Hepatocyte (in vitro differentiated cells): Measurements from ENCODE around the gene ME3. TPM values are rescaled to one million over a fixed set of nuclear protein-coding genes. Genes with fewer than 3 reads are reported as not detected.

Experiments
- DNase-seq: peaks from one replicate; pipeline ENCODE4 v3.0.0-alpha.2; 2016; ENCODE audit warnings: low spot score
- H2AFZ ChIP-seq: fragments of 200-600 bp; sonication (generic); 2 replicates; pipeline ENCODE4 v1.6.0; 2016; ENCODE audit warnings: antibody characterized with exemption, mild to moderate bottlenecking
- H3K27ac ChIP-seq: fragments of 200-600 bp; sonication (generic); 2 replicates; pipeline ENCODE4 v1.5.1; 2016; ENCODE audit warnings: mild to moderate bottlenecking
- H3K27me3 ChIP-seq: fragments of 200-600 bp; sonication (generic); 2 replicates; pipeline ENCODE4 v1.6.1; 2016
- H3K36me3 ChIP-seq: fragments of 200-600 bp; sonication (generic); replicated peaks from 2 replicates; pipeline ENCODE4 v1.5.1; 2016; ENCODE audit warnings: low read depth; ENCODE audit not compliant: insufficient read depth
- H3K4me1 ChIP-seq: fragments of 200-600 bp; sonication (generic); 2 replicates; pipeline ENCODE4 v1.5.1; 2016; ENCODE audit warnings: mild to moderate bottlenecking, moderate library complexity; ENCODE audit not compliant: insufficient read depth
- H3K4me2 ChIP-seq: fragments of 200-600 bp; sonication (generic); 2 replicates; pipeline ENCODE4 v1.6.0; 2016
- H3K4me3 ChIP-seq: fragments of 200-600 bp; sonication (generic); 2 replicates; pipeline ENCODE4 v1.5.1; 2016; ENCODE audit warnings: mild to moderate bottlenecking
- H3K79me2 ChIP-seq: fragments of 200-600 bp; sonication (generic); 2 replicates; pipeline ENCODE4 v1.6.0; 2017; ENCODE audit warnings: mild to moderate bottlenecking
- H3K9me2 ChIP-seq: fragments of 200-600 bp; sonication (generic); replicated peaks from 2 replicates; pipeline ENCODE4 v1.6.0; 2017; ENCODE audit warnings: mild to moderate bottlenecking; ENCODE audit not compliant: insufficient read depth
- H3K9me3 ChIP-seq: fragments of 200-600 bp; sonication (generic); 2 replicates; pipeline ENCODE4 v1.5.1; 2016; ENCODE audit warnings: low read depth, mild to moderate bottlenecking
- H4K20me1 ChIP-seq: fragments of 200-600 bp; sonication (generic); 2 replicates; pipeline ENCODE4 v1.6.0; 2016; ENCODE audit warnings: mild to moderate bottlenecking; ENCODE audit not compliant: insufficient read depth, poor library complexity, severe bottlenecking
- EZH2 ChIP-seq: fragments of 200-600 bp; sonication (generic); IDR thresholded peaks from 2 replicates; pipeline ENCODE4 v1.6.1; 2016; ENCODE audit warnings: antibody characterized with exemption, mild to moderate bottlenecking, borderline replicate concordance
- EZH2phosphoT487 ChIP-seq: fragments of 200-600 bp; sonication (generic); IDR thresholded peaks from one replicate; pipeline ENCODE4 v1.6.1; 2018; ENCODE audit warnings: antibody characterized with exemption, mild to moderate bottlenecking, low read depth, moderate library complexity; ENCODE audit not compliant: unreplicated experiment, severe bottlenecking
- WGBS: methylation state at CpG from one replicate; pipeline ENCODE4 v1.1.6; 2016; ENCODE audit warnings: low lambda C conversion rate; ENCODE audit errors: missing lambda C conversion rate; 5-methylcytosine and 5-hydroxymethylcytosine counted together
- polyA plus RNA-seq: library from polyadenylated mRNA; unstranded; fragments of >200 nt; fragmentation: Nextera tagmentation; extraction: Ambion mirVana; gene quantifications from 2 replicates; pipeline ENCODE4 v1.2.1, GENCODE V29; 2016
- total RNA-seq: library from RNA; depleted of rRNA; stranded (reverse); fragments of >200 nt; gene quantifications from 2 replicates; pipeline ENCODE4 v1.2.3, GENCODE V29; 2014
- TF ChIP-seq, protein P1 (sequence below): fragments of 200-600 bp; sonication (generic); IDR thresholded peaks from 2 replicates; pipeline ENCODE4 v1.5.1; 2016; ENCODE audit warnings: antibody characterized with exemption, mild to moderate bottlenecking; ENCODE audit not compliant: poor library complexity

The ME3 gene
- total and polyA plus RNA-seq, 2 experiments from 2014 or later = 10.3 to 16.1 TPM

DNA sequence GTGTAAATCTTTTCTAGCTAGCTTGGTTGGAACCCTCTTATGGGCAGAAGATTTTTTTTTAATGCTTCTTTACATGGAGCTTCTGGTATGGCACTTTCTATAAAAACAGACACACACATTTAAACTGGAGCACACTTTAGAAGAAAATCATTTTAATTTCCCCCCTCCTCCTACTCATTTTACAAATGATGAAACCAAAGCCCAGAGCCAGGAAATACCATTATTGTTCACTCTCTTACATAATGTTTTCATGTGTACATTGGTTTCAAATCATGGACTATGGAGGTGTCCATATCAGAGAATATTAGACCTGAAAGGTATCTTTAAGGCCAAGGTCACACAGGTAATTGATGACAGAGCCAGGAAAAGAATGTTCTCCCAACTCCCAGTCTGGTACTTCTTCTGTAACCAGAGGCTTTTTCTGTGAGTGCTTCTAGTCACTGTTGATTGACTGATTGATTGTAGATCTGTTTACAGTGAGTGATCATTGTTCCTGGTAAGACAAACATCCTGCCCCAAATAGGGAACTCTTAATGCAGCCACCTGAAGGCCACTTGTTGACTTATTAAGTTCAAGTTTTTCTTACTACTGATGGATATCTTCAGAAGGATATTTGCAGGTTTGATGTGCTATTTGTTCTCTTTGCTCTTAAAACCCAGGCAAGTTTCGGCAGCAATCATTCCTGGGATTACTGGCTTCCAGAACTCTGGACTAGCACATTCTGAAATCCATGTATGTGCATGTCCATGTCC, 26.8 kb upstream of the ME3 start:
- no peak for DNase-seq
- no peaks in the 10 kb centered on the region for H3K27me3 ChIP-seq
- no peaks in the 10 kb centered on the region for H4K20me1 ChIP-seq
- H3K79me2 ChIP-seq = no peaks in the 10 kb centered on the region
- no peak overlapping the region for H3K4me3 ChIP-seq
- H3K4me1 ChIP-seq = no peaks in the 10 kb centered on the region
- no peaks in the 10 kb centered on the region for H3K36me3 ChIP-seq
- no peak for TF ChIP-seq EZH2phosphoT487
- TF ChIP-seq EZH2 = no peak
- TF ChIP-seq, protein P1, sequence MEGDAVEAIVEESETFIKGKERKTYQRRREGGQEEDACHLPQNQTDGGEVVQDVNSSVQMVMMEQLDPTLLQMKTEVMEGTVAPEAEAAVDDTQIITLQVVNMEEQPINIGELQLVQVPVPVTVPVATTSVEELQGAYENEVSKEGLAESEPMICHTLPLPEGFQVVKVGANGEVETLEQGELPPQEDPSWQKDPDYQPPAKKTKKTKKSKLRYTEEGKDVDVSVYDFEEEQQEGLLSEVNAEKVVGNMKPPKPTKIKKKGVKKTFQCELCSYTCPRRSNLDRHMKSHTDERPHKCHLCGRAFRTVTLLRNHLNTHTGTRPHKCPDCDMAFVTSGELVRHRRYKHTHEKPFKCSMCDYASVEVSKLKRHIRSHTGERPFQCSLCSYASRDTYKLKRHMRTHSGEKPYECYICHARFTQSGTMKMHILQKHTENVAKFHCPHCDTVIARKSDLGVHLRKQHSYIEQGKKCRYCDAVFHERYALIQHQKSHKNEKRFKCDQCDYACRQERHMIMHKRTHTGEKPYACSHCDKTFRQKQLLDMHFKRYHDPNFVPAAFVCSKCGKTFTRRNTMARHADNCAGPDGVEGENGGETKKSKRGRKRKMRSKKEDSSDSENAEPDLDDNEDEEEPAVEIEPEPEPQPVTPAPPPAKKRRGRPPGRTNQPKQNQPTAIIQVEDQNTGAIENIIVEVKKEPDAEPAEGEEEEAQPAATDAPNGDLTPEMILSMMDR = no peak
- H3K9me2 ChIP-seq = no peaks in the 10 kb centered on the region
- WGBS = 59% methylated on average over 1 of the region's 1 CpG
- no peak overlapping the region for H3K4me2 ChIP-seq
- H3K27ac ChIP-seq = no peak overlapping the region
- no peak overlapping the region for H2AFZ ChIP-seq
- no peaks in the 10 kb centered on the region for H3K9me3 ChIP-seq

DNA sequence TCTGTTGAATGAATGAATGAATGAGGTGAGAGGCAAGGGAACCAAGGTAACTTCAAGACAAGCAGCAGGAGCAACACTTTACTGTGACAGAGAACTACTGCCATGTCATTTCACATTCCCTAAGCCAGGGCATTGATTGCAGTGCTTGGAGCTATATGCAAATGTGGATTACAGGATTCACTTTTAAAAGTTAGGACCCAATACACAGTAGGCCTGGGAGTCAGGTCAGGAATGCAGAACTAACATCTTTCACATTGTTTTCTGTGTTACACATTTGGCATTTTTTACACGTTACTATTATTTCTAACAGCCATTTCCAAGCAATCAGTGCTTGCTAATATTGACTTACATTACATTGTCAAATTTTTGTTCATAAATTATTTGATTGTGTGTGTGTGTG, 26.2 kb upstream of the ME3 start:
- no peaks in the 10 kb centered on the region for H3K79me2 ChIP-seq
- H3K27ac ChIP-seq = no peak overlapping the region
- H3K9me2 ChIP-seq = no peaks in the 10 kb centered on the region
- TF ChIP-seq EZH2 = no peak
- TF ChIP-seq EZH2phosphoT487 = no peak
- TF ChIP-seq, protein P1 = no peak
- H3K4me3 ChIP-seq = no peak overlapping the region
- no peaks in the 10 kb centered on the region for H3K4me1 ChIP-seq
- DNase-seq = no peak
- H3K4me2 ChIP-seq = no peak overlapping the region
- H3K27me3 ChIP-seq = no peaks in the 10 kb centered on the region
- H3K9me3 ChIP-seq = no peaks in the 10 kb centered on the region
- no peak overlapping the region for H2AFZ ChIP-seq
- no peaks in the 10 kb centered on the region for H3K36me3 ChIP-seq
- 87% methylated on average over 1 of the region's 1 CpG for WGBS
- no peaks in the 10 kb centered on the region for H4K20me1 ChIP-seq

GRCh38 chr11:86696451-86696850, 24.0 kb upstream of the ME3 start:
- Histone ChIP-seq H4K20me1 (no peaks in the 10 kb centered on the region), H2AFZ (no peak overlapping the region), H3K9me3 (no peaks in the 10 kb centered on the region), H3K4me1 (no peaks in the 10 kb centered on the region), H3K9me2 (no peaks in the 10 kb centered on the region), H3K4me2 (no peak overlapping the region), H3K36me3 (no peaks in the 10 kb centered on the region), H3K79me2 (no peaks in the 10 kb centered on the region), H3K27me3 (no peaks in the 10 kb centered on the region), H3K4me3 (no peak overlapping the region), H3K27ac (no peak overlapping the region)
- 90% methylated on average over 1 of the region's 1 CpG for WGBS
- no peak for DNase-seq
- TF ChIP-seq EZH2phosphoT487 (no peak), EZH2 (no peak)
- TF ChIP-seq, protein P1 = no peak
